Measurements from ENCODE around the gene TPD52L2.
"Not testable (repeated sequence)": the region's sequence is repeated elsewhere in the genome, so short reads cannot be mapped to it uniquely, and the experiment has no call there.

TPD52L2 gene

DNA sequence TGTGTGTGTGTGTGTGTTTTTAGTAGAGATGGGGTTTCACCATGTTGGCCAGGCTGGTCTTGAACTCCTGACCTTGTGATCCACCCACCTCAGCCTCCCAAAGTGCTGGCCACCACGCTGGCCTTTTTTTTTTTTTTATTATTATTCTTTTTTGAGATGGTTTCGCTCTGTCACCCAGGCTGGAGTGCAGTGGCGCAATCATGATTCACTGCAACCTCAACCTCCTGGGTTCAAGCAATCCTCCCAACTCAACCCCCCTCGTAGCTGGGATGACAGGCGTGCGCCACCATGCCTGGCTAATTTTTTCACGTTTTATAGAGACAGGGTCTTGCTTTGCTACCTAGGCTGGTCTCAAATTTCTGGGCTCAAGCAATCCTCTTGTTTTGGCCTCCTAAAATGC, 9.2 kb downstream of the TPD52L2 start:
- H3K27ac ChIP-seq = peak overlapping the region; percentile 95
- DNase-seq (ENCODE audit: low read depth, low spot score) = not testable (repeated sequence)

DNA sequence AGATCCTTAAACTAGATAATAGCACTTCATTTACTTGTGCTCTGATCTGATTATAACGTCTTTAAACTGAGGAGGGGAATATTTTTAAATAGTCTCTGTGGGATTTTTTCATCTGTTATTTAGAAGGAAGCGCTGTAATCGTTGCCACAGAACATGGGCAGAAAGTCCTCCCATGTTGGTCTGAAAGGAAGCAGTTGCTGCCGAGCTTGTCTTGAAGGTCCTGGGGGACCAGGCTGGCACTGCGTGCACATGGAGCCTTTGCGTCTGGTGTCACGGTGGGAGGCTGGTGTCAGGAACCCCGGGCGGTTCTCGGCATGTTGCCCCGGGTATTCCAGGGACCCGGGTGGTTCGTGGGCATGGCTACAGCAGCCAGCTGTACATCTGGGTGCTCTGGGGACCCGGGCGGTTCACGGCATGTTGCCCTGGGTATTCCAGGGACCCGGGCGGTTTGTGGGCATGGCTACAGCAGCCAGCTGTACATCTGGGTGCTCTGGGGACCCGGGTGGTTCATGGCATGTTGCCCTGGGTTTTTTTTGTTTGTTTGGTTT, 11.5 kb downstream of the TPD52L2 start:
- H3K27ac ChIP-seq = no peak overlapping the region
- no peak for DNase-seq (ENCODE audit: low read depth, low spot score)

- DNase-seq (ENCODE audit: low read depth, low spot score) = no peak
- H3K27ac ChIP-seq = no peak overlapping the region
These were observed 12.8 kb downstream of the TPD52L2 start for GRCh38 chr20:63877755-63878470.

GRCh38 chr20:63878899-63879663, 14.0 kb downstream of the TPD52L2 start:
- H3K27ac ChIP-seq = no peak overlapping the region
- no peak for DNase-seq (ENCODE audit: low read depth, low spot score)

GRCh38 chr20:63880901-63881300, 15.8 kb downstream of the TPD52L2 start:
- not testable (repeated sequence) for DNase-seq (ENCODE audit: low read depth, low spot score); H3K27ac ChIP-seq

DNA sequence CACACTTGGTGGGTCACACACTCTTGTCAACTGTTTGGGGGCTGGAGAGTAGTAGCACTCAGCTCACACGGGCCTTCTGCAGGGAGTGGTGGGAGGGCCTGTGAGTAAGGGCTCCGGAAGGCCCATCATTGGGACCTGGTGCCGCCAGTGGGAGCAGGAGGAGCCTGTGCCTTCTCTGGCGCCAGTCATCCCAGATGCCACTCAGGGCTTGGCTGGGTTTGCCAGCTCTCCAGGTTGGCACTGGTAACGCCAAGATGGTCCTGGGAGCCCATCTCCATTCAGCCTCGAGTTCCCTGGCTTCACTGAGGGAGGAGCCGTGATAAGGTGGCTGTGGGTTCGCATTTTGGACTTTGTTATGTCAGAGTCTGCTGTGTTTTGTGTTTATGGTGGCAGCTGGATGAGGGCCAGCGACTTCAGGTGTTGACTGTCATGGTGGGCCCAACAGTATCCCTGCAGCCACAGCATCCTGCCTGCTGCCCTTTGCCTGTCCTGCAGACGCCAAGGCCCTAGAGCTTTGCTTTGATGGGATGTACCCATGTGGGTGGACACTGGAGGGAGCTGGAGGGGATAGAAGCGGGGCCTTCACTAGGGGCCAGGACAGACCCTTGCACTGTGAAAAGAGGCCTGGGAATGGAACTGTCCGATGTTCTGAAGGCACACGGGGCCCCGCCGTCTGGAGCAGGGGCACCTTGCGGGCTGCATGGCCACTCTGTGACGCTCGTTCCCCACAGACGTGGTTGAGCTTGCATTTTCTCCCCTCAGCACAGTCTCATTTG, 16.6 kb downstream of the TPD52L2 start:
- no peak overlapping the region for H3K27ac ChIP-seq
- DNase-seq (ENCODE audit: low read depth, low spot score) = no peak

- H3K27ac ChIP-seq = no peak overlapping the region
- no peak for DNase-seq (ENCODE audit: low read depth, low spot score)
These were observed 17.5 kb downstream of the TPD52L2 start for GRCh38 chr20:63882257-63883200.

GRCh38 chr20:63883201-63883593, 18.1 kb downstream of the TPD52L2 start:
- no peak overlapping the region for H3K27ac ChIP-seq

GRCh38 chr20:63884506-63885263, 19.6 kb downstream of the TPD52L2 start:
- H3K27ac ChIP-seq = peak overlapping the region; percentile 50
- DNase-seq (ENCODE audit: low read depth, low spot score) = no peak

More at GRCh38 chr20:63883201-63883593, 18.1 kb downstream of the TPD52L2 start:
- DNase-seq (ENCODE audit: low read depth, low spot score) = no peak

GRCh38 chr20:63885264-63886053, 20.4 kb downstream of the TPD52L2 start:
- DNase-seq (ENCODE audit: low read depth, low spot score) = no peak
- H3K27ac ChIP-seq = peak overlapping the region; percentile 50

GRCh38 chr20:63886054-63886419, 21.0 kb downstream of the TPD52L2 start:
- no peak for DNase-seq (ENCODE audit: low read depth, low spot score)
- H3K27ac ChIP-seq = peak overlapping the region; percentile 50

DNA sequence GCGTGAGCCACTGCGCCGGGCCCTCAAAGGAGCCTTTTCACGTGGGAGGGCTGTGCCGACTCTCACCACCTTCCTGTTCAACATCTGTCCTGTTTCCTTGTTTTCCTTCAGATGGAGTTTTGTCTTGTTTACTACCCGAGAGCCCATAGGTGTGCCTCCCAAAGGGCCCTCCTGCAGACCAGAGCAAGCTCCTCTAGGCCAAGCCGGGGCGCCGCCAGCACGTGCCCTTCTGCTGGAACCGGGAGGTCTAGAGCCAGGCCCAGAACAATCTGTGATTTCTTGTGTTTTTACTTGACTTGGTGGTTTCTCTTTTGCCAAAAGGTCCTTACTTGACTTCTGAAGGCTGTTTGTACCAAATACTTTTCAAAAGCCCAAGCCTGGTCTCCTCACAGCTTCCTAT, 21.9 kb downstream of the TPD52L2 start:
- peak overlapping the region; percentile 9 for H3K27ac ChIP-seq
- no peak for DNase-seq (ENCODE audit: low read depth, low spot score)

- peak; percentile 71 for DNase-seq (ENCODE audit: low read depth, low spot score)
- peak overlapping the region; percentile 93 for H3K27ac ChIP-seq
These were observed 24.5 kb downstream of the TPD52L2 start for GRCh38 chr20:63889241-63890200.

GRCh38 chr20:63890201-63890576, 25.1 kb downstream of the TPD52L2 start:
- no peak for DNase-seq (ENCODE audit: low read depth, low spot score)

GRCh38 chr20:63890616-63891015, 25.5 kb downstream of the TPD52L2 start:
- H3K27ac ChIP-seq = peak overlapping the region; percentile 93
- DNase-seq (ENCODE audit: low read depth, low spot score) = no peak

More at GRCh38 chr20:63890201-63890576, 25.1 kb downstream of the TPD52L2 start:
- peak overlapping the region; percentile 93 for H3K27ac ChIP-seq

- DNase-seq (ENCODE audit: low read depth, low spot score) = no peak
- H3K27ac ChIP-seq = peak overlapping the region; percentile 93
These were observed 26.3 kb downstream of the TPD52L2 start for GRCh38 chr20:63891061-63892002.

All from epithelial cell of prostate (primary cell).